Mammary epithelial cell (primary cell): ENCODE measurements around the gene GCLC.

Experiments
- CTCF ChIP-seq, 2 donors: IDR thresholded peaks in 1 of 2; conservative IDR thresholded peaks in 1 of 2; 2 replicates each; pipeline ENCODE4 v1.5.1; 2011 to 2012; ENCODE audit warnings: inconsistent platforms in 2 of 2, low read length in 2 of 2, mild to moderate bottlenecking in 2 of 2, control low read depth in 1 of 2, low read depth in 1 of 2; ENCODE audit not compliant: insufficient read depth in 1 of 2; ENCODE audit errors: extremely low read depth in 1 of 2
- EZH2 ChIP-seq: IDR thresholded peaks from 2 replicates; pipeline ENCODE4 v1.6.1; 2012; ENCODE audit warnings: low read length, inconsistent platforms, borderline replicate concordance

DNA sequence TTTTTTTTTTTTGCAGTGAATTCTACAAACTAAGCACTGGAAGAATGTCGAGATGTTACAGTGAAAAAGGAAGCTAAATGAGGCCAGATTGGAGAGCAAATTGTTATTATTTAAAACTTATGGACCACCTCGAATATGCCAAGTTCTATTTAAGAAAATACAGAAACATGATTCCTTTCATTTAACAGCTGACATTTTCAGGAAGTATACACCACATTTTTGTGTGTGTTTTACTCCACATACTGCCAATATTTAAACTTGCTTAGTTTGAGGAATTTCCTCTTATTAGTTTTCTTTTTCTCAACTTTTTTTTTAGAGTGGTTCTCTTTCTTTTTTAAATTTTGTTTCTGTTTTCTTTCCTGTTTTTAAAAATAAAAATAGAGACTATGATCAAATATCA is 37.0 kb upstream of the GCLC start:
- no peak for TF ChIP-seq CTCF (conservative IDR thresholded peaks at IDR 0.05 in 1 of 2, IDR thresholded peaks at IDR 0.05 in 1 of 2; ENCODE audit: extremely low read depth in 1 of 2, insufficient read depth in 1 of 2, low read depth in 1 of 2, low read length in 2 of 2)
- TF ChIP-seq EZH2 = no peak
